SK-N-SH treated with all-trans-retinoic acid at 6 μM for 48 hours (cell line): ENCODE measurements around the gene RSPH10B2.
"Not testable (repeated sequence)": the region's sequence is repeated elsewhere in the genome, so short reads cannot be mapped to it uniquely, and the experiment has no call there.

Experiments
- BACH2 ChIP-seq: fragments of 250-450 bp; sonication (Bioruptor Pico); IDR thresholded peaks from 2 replicates; pipeline ENCODE4 v1.9.0; 2021; ENCODE audit warnings: mild to moderate bottlenecking, borderline replicate concordance
- TF ChIP-seq, protein P1 (sequence below): fragments of 250-450 bp; sonication (Bioruptor Pico); IDR thresholded peaks from 2 replicates; pipeline ENCODE4 v1.8.0; 2021; ENCODE audit warnings: low read depth, mild to moderate bottlenecking, moderate library complexity, borderline replicate concordance

DNA sequence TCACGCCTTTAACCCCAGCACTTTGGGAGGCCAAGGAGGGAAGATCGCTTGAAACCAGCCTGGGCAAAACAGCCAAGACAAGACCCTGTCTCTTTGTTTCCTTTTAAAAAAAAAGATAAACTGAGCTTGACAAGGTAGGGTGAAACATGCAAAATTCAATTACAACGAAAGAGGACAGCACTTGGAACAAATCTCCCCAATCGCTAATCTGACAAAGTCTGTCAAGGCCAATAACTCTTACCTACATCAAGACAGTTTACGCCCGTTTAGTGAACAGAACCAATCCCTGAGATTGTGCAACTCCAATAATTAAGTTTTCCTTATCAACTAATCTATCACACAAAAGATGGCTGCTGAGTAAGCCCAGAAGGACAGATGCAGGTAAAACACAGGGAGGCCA, 67.7 kb downstream of the RSPH10B2 start:
- TF ChIP-seq BACH2 (CRISPR knock-in tag) = not testable (repeated sequence)
- TF ChIP-seq, protein P1, sequence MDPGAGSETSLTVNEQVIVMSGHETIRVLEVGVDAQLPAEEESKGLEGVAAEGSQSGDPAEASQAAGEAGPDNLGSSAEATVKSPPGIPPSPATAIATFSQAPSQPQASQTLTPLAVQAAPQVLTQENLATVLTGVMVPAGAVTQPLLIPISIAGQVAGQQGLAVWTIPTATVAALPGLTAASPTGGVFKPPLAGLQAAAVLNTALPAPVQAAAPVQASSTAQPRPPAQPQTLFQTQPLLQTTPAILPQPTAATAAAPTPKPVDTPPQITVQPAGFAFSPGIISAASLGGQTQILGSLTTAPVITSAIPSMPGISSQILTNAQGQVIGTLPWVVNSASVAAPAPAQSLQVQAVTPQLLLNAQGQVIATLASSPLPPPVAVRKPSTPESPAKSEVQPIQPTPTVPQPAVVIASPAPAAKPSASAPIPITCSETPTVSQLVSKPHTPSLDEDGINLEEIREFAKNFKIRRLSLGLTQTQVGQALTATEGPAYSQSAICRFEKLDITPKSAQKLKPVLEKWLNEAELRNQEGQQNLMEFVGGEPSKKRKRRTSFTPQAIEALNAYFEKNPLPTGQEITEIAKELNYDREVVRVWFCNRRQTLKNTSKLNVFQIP (CRISPR knock-in tag) = not testable (repeated sequence)
